Fibroblast of lung (primary cell): Measurements from ENCODE around the gene CAMTA1. TPM values are rescaled to one million over a fixed set of nuclear protein-coding genes. Genes with fewer than 3 reads are reported as not detected.

Experiments
- DNase-seq, 2 donors: peaks; one replicate each; pipeline versions ENCODE4 v3.0.0 to v3.0.0-alpha.2; 2010; ENCODE audit warnings: low read depth in 2 of 2
- H2AFZ ChIP-seq: 2 replicates; pipeline ENCODE4 v1.5.1; 2012; ENCODE audit warnings: low read length, control low read depth, inconsistent platforms
- H3K27ac ChIP-seq: 2 replicates; pipeline ENCODE4 v1.5.1; 2011; ENCODE audit warnings: low read length, control low read depth; ENCODE audit not compliant: insufficient read depth
- H3K27me3 ChIP-seq: 2 replicates; pipeline ENCODE4 v1.5.1; 2011; ENCODE audit warnings: mild to moderate bottlenecking, low read length; ENCODE audit not compliant: control insufficient read depth, insufficient read depth
- H3K36me3 ChIP-seq: 2 replicates; pipeline ENCODE4 v1.5.1; 2011; ENCODE audit warnings: low read length; ENCODE audit not compliant: control insufficient read depth, insufficient read depth
- H3K4me1 ChIP-seq: 2 replicates; pipeline ENCODE4 v1.5.1; 2011; ENCODE audit warnings: low read length; ENCODE audit not compliant: control insufficient read depth, insufficient read depth; ENCODE audit errors: extremely low read depth
- H3K4me2 ChIP-seq: 2 replicates; pipeline ENCODE4 v1.5.1; 2011; ENCODE audit warnings: low read length, control low read depth; ENCODE audit not compliant: insufficient read depth; ENCODE audit errors: extremely low read depth
- H3K4me3 ChIP-seq, 4 experiments: fragments of 200-600 bp in 1 of 4; sonication (generic) in 1 of 4; replicated peaks in 1 of 4; 2 replicates each; pipeline ENCODE4 v1.5.1; 2011 to 2016; ENCODE audit warnings: low read length in 4 of 4, low read depth in 3 of 4, mild to moderate bottlenecking in 3 of 4, control low read depth in 2 of 4, inconsistent platforms in 1 of 4, mixed read lengths in 1 of 4; ENCODE audit not compliant: insufficient read depth in 1 of 4; ENCODE audit errors: control extremely low read depth in 1 of 4
- H3K79me2 ChIP-seq: 2 replicates; pipeline ENCODE4 v1.5.1; 2012; ENCODE audit warnings: mild to moderate bottlenecking, low read length, inconsistent platforms; ENCODE audit not compliant: control insufficient read depth, insufficient read depth
- H3K9ac ChIP-seq: 2 replicates; pipeline ENCODE4 v1.5.1; 2011; ENCODE audit warnings: mild to moderate bottlenecking, low read length, control low read depth; ENCODE audit not compliant: insufficient read depth
- H3K9me3 ChIP-seq: 2 replicates; pipeline ENCODE4 v1.5.1; 2012; ENCODE audit warnings: low read depth, low read length; ENCODE audit not compliant: control insufficient read depth, insufficient read depth
- H4K20me1 ChIP-seq: 2 replicates; pipeline ENCODE4 v1.5.1; 2011; ENCODE audit warnings: low read length; ENCODE audit not compliant: control insufficient read depth, insufficient read depth; ENCODE audit errors: extremely low read depth
- EZH2 ChIP-seq: IDR thresholded peaks from 2 replicates; pipeline ENCODE4 v1.5.1; 2012; ENCODE audit warnings: low read length, control low read depth, mild to moderate bottlenecking; ENCODE audit errors: missing control alignments
- polyA plus RNA-seq, 2 donors: library from polyadenylated mRNA; depleted of rRNA in 1 of 2; stranded (reverse) in 1 of 2; unstranded in 1 of 2; fragments of >200 nt; gene quantifications; 2 replicates each; pipeline ENCODE4 v1.2.1, GENCODE V29; 2011 to 2012; ENCODE audit warnings: missing spikeins in 1 of 2
- total RNA-seq: library from RNA; depleted of rRNA; stranded (reverse); fragments of >200 nt; gene quantifications from 2 replicates; pipeline ENCODE4 v1.2.1, GENCODE V29; 2014
- TF ChIP-seq, protein P1 (sequence below), 2 donors: IDR thresholded peaks in 1 of 2; conservative IDR thresholded peaks in 1 of 2; 1 replicate in 1 of 2; 2 replicates in 1 of 2; pipeline ENCODE4 v1.5.1; 2011 to 2012; ENCODE audit warnings: low read length in 2 of 2, control low read depth in 1 of 2, inconsistent platforms in 1 of 2, low read depth in 1 of 2, mild to moderate bottlenecking in 1 of 2

Gene CAMTA1
- total and polyA plus RNA-seq, 2 donors (not counting 1 experiment from before 2014, with no cell fraction given): 47.6 to 86.0 TPM

- no peaks in the 10 kb centered on the region for H3K27me3 ChIP-seq
- no peaks in the 10 kb centered on the region for H3K9me3 ChIP-seq
- TF ChIP-seq, protein P1, sequence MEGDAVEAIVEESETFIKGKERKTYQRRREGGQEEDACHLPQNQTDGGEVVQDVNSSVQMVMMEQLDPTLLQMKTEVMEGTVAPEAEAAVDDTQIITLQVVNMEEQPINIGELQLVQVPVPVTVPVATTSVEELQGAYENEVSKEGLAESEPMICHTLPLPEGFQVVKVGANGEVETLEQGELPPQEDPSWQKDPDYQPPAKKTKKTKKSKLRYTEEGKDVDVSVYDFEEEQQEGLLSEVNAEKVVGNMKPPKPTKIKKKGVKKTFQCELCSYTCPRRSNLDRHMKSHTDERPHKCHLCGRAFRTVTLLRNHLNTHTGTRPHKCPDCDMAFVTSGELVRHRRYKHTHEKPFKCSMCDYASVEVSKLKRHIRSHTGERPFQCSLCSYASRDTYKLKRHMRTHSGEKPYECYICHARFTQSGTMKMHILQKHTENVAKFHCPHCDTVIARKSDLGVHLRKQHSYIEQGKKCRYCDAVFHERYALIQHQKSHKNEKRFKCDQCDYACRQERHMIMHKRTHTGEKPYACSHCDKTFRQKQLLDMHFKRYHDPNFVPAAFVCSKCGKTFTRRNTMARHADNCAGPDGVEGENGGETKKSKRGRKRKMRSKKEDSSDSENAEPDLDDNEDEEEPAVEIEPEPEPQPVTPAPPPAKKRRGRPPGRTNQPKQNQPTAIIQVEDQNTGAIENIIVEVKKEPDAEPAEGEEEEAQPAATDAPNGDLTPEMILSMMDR (conservative IDR thresholded peaks at IDR 0.05 in 1 of 2, IDR thresholded peaks at IDR 0.05 in 1 of 2; ENCODE audit: low read depth in 1 of 2, low read length in 2 of 2): no peak
- no peak for TF ChIP-seq EZH2
- H3K27ac ChIP-seq: no peak overlapping the region
- no peak overlapping the region for H2AFZ ChIP-seq
- no peaks in the 10 kb centered on the region for H3K4me1 ChIP-seq
- no peak for DNase-seq
- no peaks in the 10 kb centered on the region for H4K20me1 ChIP-seq
- no peak overlapping the region for H3K4me2 ChIP-seq
- no peaks in the 10 kb centered on the region for H3K79me2 ChIP-seq
- no peak overlapping the region for H3K9ac ChIP-seq
- H3K36me3 ChIP-seq: no peaks in the 10 kb centered on the region
- no peak overlapping the region for H3K4me3 ChIP-seq
Measured at GRCh38 chr1:7150724-7151280, 365.5 kb downstream of the CAMTA1 start.

DNA sequence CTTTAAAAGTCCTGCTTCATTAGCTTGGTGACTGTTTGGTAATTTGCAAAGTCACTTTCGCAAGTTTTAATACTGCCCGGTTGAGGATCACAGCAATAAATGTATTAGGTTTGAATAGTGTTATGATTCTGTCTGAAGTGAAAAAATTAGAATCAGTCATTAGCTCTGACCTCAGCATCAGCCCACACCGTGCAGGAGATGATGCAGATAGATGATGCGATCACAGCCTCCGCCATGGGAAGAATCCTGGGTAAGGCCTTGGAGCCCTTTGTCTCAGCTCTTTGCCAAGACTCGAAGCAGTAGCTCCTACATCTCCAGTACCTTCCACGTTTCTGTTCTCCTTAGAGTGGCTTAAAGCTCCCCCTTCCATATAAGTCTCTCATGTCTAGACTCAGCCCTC, 366.7 kb downstream of the CAMTA1 start:
- H3K4me2 ChIP-seq: no peak overlapping the region
- H3K9ac ChIP-seq: no peak overlapping the region
- no peak overlapping the region for H3K4me3 ChIP-seq
- H3K4me1 ChIP-seq: no peaks in the 10 kb centered on the region
- no peak overlapping the region for H3K27ac ChIP-seq
- no peaks in the 10 kb centered on the region for H3K36me3 ChIP-seq
- no peak overlapping the region for H2AFZ ChIP-seq
- no peaks in the 10 kb centered on the region for H3K27me3 ChIP-seq
- no peaks in the 10 kb centered on the region for H3K79me2 ChIP-seq
- no peaks in the 10 kb centered on the region for H4K20me1 ChIP-seq
- no peak for TF ChIP-seq EZH2
- TF ChIP-seq, protein P1 (conservative IDR thresholded peaks at IDR 0.05 in 1 of 2, IDR thresholded peaks at IDR 0.05 in 1 of 2; ENCODE audit: low read depth in 1 of 2, low read length in 2 of 2): no peak
- no peak for DNase-seq
- H3K9me3 ChIP-seq: no peaks in the 10 kb centered on the region

DNA sequence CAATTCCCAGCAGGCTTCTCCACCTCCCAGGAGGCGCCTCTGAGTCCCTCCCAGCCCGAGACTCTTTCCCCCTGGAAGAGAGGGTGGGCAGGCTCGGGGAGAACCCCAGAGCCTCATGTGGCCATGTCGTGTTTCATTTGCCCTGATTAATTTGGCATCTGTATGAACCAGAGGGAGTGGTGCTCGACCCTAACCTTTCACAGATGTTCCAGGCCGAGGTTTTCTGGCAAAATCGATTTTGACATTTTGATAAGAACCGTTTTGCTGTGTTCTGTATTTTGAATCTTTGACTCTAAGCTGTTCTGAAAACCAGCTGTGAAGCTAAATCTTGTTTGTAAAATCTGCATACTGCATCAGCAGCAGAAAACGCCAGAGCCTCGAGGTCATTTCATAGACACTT, 367.4 kb downstream of the CAMTA1 start:
- no peaks in the 10 kb centered on the region for H3K4me1 ChIP-seq
- no peak overlapping the region for H3K4me3 ChIP-seq
- TF ChIP-seq EZH2: no peak
- TF ChIP-seq, protein P1 (conservative IDR thresholded peaks at IDR 0.05 in 1 of 2, IDR thresholded peaks at IDR 0.05 in 1 of 2; ENCODE audit: low read depth in 1 of 2, low read length in 2 of 2): no peak
- H3K4me2 ChIP-seq: no peak overlapping the region
- H3K36me3 ChIP-seq: no peaks in the 10 kb centered on the region
- H3K9ac ChIP-seq: no peak overlapping the region
- H3K79me2 ChIP-seq: no peaks in the 10 kb centered on the region
- no peaks in the 10 kb centered on the region for H3K27me3 ChIP-seq
- H3K27ac ChIP-seq: no peak overlapping the region
- no peaks in the 10 kb centered on the region for H3K9me3 ChIP-seq
- H4K20me1 ChIP-seq: no peaks in the 10 kb centered on the region
- no peak overlapping the region for H2AFZ ChIP-seq
- DNase-seq: no peak
